ENCODE measurements around the gene PRKCA. TPM values are rescaled to one million over a fixed set of nuclear protein-coding genes. Genes with fewer than 3 reads are reported as not detected.

Gene PRKCA
- total RNA-seq, 1 experiment from 2014 or later, result 29.5 TPM

DNA sequence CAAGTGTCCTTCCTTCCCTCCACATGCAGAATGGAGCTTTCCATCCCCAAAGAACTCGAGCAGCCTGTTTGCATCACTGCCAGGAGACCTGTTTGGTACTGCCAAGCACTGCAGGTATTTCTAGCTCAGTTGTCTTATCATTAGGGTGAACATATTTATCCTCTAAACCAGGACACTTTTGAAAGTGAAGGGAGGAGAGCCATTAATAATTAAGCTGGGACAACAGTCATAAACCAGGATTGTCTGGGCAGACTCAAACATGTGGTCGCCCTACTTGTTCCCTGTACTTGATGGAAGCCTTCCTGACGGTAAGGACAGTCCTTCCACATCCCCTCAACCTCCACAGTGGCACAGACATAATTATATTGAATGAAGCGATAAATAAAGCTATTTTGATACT is 67.4 kb downstream of the PRKCA start:
- ChIA-PET POLR2A (no interaction called here), CTCF (interaction anchor here (1.3 kb wide), 1 partner anchor 34 kb away, joined by 5 read pairs; no protein-coding TSS in a partner anchor)
- no peaks in the 10 kb centered on the region for H3K36me3 Mint-ChIP-seq
- no peak overlapping the region for H3K4me3 Mint-ChIP-seq
- H3K9me3 Mint-ChIP-seq, result no peaks in the 10 kb centered on the region
- peaks cover 52% of the 10 kb centered on the region for H3K4me1 Mint-ChIP-seq
- TF ChIP-seq, protein P1, sequence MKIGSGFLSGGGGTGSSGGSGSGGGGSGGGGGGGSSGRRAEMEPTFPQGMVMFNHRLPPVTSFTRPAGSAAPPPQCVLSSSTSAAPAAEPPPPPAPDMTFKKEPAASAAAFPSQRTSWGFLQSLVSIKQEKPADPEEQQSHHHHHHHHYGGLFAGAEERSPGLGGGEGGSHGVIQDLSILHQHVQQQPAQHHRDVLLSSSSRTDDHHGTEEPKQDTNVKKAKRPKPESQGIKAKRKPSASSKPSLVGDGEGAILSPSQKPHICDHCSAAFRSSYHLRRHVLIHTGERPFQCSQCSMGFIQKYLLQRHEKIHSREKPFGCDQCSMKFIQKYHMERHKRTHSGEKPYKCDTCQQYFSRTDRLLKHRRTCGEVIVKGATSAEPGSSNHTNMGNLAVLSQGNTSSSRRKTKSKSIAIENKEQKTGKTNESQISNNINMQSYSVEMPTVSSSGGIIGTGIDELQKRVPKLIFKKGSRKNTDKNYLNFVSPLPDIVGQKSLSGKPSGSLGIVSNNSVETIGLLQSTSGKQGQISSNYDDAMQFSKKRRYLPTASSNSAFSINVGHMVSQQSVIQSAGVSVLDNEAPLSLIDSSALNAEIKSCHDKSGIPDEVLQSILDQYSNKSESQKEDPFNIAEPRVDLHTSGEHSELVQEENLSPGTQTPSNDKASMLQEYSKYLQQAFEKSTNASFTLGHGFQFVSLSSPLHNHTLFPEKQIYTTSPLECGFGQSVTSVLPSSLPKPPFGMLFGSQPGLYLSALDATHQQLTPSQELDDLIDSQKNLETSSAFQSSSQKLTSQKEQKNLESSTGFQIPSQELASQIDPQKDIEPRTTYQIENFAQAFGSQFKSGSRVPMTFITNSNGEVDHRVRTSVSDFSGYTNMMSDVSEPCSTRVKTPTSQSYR (CRISPR knock-in tag; IDR thresholded peaks at IDR 0.05), result no peak
- TF ChIP-seq, protein P2, sequence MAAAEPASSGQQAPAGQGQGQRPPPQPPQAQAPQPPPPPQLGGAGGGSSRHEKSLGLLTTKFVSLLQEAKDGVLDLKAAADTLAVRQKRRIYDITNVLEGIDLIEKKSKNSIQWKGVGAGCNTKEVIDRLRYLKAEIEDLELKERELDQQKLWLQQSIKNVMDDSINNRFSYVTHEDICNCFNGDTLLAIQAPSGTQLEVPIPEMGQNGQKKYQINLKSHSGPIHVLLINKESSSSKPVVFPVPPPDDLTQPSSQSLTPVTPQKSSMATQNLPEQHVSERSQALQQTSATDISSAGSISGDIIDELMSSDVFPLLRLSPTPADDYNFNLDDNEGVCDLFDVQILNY (CRISPR knock-in tag; IDR thresholded peaks at IDR 0.05), result no peak
- TF ChIP-seq, protein P3, sequence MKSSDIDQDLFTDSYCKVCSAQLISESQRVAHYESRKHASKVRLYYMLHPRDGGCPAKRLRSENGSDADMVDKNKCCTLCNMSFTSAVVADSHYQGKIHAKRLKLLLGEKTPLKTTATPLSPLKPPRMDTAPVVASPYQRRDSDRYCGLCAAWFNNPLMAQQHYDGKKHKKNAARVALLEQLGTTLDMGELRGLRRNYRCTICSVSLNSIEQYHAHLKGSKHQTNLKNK (CRISPR knock-in tag; IDR thresholded peaks at IDR 0.05), result no peak
- TF ChIP-seq GRHL2 (CRISPR knock-in tag; IDR thresholded peaks at IDR 0.05; ENCODE audit: insufficient replicate concordance, severe bottlenecking) (no peak), NR3C1 (CRISPR knock-in tag; conservative IDR thresholded peaks at IDR 0.05; ENCODE audit: low read depth) (no peak)
- TF ChIP-seq, protein P4, sequence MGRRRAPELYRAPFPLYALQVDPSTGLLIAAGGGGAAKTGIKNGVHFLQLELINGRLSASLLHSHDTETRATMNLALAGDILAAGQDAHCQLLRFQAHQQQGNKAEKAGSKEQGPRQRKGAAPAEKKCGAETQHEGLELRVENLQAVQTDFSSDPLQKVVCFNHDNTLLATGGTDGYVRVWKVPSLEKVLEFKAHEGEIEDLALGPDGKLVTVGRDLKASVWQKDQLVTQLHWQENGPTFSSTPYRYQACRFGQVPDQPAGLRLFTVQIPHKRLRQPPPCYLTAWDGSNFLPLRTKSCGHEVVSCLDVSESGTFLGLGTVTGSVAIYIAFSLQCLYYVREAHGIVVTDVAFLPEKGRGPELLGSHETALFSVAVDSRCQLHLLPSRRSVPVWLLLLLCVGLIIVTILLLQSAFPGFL (CRISPR knock-in tag; IDR thresholded peaks at IDR 0.05; ENCODE audit: borderline replicate concordance), result no peak
- no peak overlapping the region for H3K27ac Mint-ChIP-seq
- no peaks in the 10 kb centered on the region for H3K27me3 Mint-ChIP-seq (ENCODE audit: low read depth)
- no peak for DNase-seq (ENCODE audit: low spot score)
- no peak for ATAC-seq

DNA sequence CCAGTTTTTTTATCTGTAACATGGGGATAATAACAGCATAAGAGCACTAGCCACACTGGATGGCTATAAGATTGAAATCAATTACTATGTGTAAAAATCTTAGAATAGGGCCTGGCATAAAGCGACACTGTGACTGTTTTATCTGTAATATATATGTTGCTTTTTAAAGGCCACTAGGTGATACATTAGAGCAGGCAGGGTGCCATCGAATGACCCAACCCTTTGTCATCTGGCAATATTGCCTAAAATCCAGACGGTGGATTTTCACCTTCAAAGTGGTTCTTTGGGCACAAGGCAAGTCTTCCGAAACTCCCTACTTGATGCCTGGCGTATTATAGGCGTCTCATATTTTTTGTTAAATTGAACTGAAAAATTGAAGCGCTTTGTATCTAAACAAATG is 69.1 kb downstream of the PRKCA start:
- no peaks in the 10 kb centered on the region for H3K9me3 Mint-ChIP-seq
- no peak for ATAC-seq
- no peaks in the 10 kb centered on the region for H3K36me3 Mint-ChIP-seq
- H3K4me3 Mint-ChIP-seq, result no peak overlapping the region
- no peaks in the 10 kb centered on the region for H3K27me3 Mint-ChIP-seq (ENCODE audit: low read depth)
- ChIA-PET POLR2A (no interaction called here), CTCF (no interaction called here)
- H3K4me1 Mint-ChIP-seq, result peaks cover 42% of the 10 kb centered on the region
- TF ChIP-seq SMAD4 (CRISPR knock-in tag; IDR thresholded peaks at IDR 0.05), result no peak
- TF ChIP-seq GABPB1 (CRISPR knock-in tag; IDR thresholded peaks at IDR 0.05), result no peak
- TF ChIP-seq SP1 (CRISPR knock-in tag; conservative IDR thresholded peaks at IDR 0.05), result no peak
- no peak for DNase-seq (ENCODE audit: low spot score)
- no peak overlapping the region for H3K27ac Mint-ChIP-seq

DNA sequence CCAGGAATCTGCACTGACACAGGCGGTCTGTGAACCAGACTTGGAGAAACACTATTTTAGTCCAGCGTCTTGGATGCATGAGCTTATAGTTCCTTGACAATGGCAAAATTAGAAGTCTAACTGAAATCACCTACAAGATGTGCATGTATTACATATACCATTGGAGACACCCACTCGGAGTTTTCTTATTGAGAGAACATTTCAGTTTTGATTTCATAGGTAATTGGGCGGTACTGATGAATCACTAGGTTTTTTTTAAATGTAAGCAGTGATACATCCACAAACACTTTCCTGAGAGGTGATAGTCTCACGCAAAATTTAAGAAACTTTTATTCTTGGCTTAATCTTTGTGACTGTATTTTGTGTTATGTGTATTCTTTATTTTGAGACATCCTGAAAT is 69.8 kb downstream of the PRKCA start:
- TF ChIP-seq TP53 (CRISPR knock-in tag; IDR thresholded peaks at IDR 0.05) (no peak), ZNF232 (CRISPR knock-in tag; IDR thresholded peaks at IDR 0.05) (no peak), NR1H2 (CRISPR knock-in tag; IDR thresholded peaks at IDR 0.05) (no peak)
- TF ChIP-seq, protein P5, sequence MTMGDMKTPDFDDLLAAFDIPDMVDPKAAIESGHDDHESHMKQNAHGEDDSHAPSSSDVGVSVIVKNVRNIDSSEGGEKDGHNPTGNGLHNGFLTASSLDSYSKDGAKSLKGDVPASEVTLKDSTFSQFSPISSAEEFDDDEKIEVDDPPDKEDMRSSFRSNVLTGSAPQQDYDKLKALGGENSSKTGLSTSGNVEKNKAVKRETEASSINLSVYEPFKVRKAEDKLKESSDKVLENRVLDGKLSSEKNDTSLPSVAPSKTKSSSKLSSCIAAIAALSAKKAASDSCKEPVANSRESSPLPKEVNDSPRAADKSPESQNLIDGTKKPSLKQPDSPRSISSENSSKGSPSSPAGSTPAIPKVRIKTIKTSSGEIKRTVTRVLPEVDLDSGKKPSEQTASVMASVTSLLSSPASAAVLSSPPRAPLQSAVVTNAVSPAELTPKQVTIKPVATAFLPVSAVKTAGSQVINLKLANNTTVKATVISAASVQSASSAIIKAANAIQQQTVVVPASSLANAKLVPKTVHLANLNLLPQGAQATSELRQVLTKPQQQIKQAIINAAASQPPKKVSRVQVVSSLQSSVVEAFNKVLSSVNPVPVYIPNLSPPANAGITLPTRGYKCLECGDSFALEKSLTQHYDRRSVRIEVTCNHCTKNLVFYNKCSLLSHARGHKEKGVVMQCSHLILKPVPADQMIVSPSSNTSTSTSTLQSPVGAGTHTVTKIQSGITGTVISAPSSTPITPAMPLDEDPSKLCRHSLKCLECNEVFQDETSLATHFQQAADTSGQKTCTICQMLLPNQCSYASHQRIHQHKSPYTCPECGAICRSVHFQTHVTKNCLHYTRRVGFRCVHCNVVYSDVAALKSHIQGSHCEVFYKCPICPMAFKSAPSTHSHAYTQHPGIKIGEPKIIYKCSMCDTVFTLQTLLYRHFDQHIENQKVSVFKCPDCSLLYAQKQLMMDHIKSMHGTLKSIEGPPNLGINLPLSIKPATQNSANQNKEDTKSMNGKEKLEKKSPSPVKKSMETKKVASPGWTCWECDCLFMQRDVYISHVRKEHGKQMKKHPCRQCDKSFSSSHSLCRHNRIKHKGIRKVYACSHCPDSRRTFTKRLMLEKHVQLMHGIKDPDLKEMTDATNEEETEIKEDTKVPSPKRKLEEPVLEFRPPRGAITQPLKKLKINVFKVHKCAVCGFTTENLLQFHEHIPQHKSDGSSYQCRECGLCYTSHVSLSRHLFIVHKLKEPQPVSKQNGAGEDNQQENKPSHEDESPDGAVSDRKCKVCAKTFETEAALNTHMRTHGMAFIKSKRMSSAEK (CRISPR knock-in tag; IDR thresholded peaks at IDR 0.05; ENCODE audit: borderline replicate concordance), result no peak
- POLR2A ChIA-PET, result no interaction called here
- no peaks in the 10 kb centered on the region for H3K36me3 Mint-ChIP-seq
- ATAC-seq (no peak), DNase-seq (ENCODE audit: low spot score) (no peak)
- no peaks in the 10 kb centered on the region for H3K9me3 Mint-ChIP-seq
- peaks cover 36% of the 10 kb centered on the region for H3K4me1 Mint-ChIP-seq
- H3K27me3 Mint-ChIP-seq (ENCODE audit: low read depth), result no peaks in the 10 kb centered on the region
- CTCF ChIA-PET, result no interaction called here
- H3K27ac Mint-ChIP-seq, result no peak overlapping the region
- no peak overlapping the region for H3K4me3 Mint-ChIP-seq

Data from WTC11 (cell line).